K562 (cell line): ENCODE results near the gene RABGAP1.

ENCODE experiments used
- CTCF ChIP-seq, 3 experiments: IDR thresholded peaks in 2 of 3; conservative IDR thresholded peaks in 1 of 3; 2 replicates each; pipeline ENCODE4 v1.5.1; 2011 to 2012; ENCODE audit warnings: low read length in 3 of 3, mild to moderate bottlenecking in 3 of 3, control low read depth in 2 of 3, improper control_type of control experiment in 1 of 3, inconsistent platforms in 1 of 3, low read depth in 1 of 3, mixed read lengths in 1 of 3, moderate library complexity in 1 of 3; ENCODE audit not compliant: insufficient read depth in 2 of 3
- CTCFL ChIP-seq: IDR thresholded peaks from 2 replicates; pipeline ENCODE4 v1.6.1; 2011; ENCODE audit warnings: borderline replicate concordance, low read depth, mild to moderate bottlenecking, moderate library complexity, low read length; ENCODE audit not compliant: insufficient read depth, poor library complexity, severe bottlenecking
- FOXK1 ChIP-seq: sonication (generic); formaldehyde crosslinking; IDR thresholded peaks from 2 replicates; pipeline ENCODE4 v1.8.0; 2022; ENCODE audit warnings: missing genetic modification reagents, mild to moderate bottlenecking, borderline replicate concordance
- RERE ChIP-seq: sonication (generic); formaldehyde crosslinking; IDR thresholded peaks from 2 replicates; pipeline ENCODE4 v1.8.0; 2023; ENCODE audit warnings: missing genetic modification reagents, mild to moderate bottlenecking, borderline replicate concordance
- SETDB1 ChIP-seq: IDR thresholded peaks from one replicate; pipeline ENCODE4 v1.6.1; 2012; ENCODE audit warnings: low read length, control low read depth, inconsistent platforms
- YBX1 ChIP-seq: fragments of 450-650 bp; IDR thresholded peaks from 2 replicates; pipeline ENCODE4 v1.7.1; 2016; ENCODE audit warnings: mild to moderate bottlenecking
- YY1 ChIP-seq, 3 experiments: IDR thresholded peaks; 2 replicates each; pipeline ENCODE4 v1.6.1; 2011; ENCODE audit warnings: low read length in 2 of 3, mild to moderate bottlenecking in 2 of 3, moderate library complexity in 2 of 3, borderline replicate concordance in 1 of 3, control low read depth in 1 of 3, low read depth in 1 of 3; ENCODE audit not compliant: insufficient read depth in 3 of 3, insufficient replicate concordance in 2 of 3, control insufficient read depth in 1 of 3, insufficient read length in 1 of 3; ENCODE audit errors: extremely low read depth in 1 of 3
- ZNF146 ChIP-seq: IDR thresholded peaks from one replicate; pipeline ENCODE4 v1.6.1; 2018; ENCODE audit warnings: missing compliant biosample characterization; ENCODE audit not compliant: unreplicated experiment

GRCh38 chr9:123084256-123084655 is 143.4 kb downstream of the RABGAP1 start:
- TF ChIP-seq YBX1 (no peak), YY1 (IDR thresholded peaks at IDR 0.05; ENCODE audit: borderline replicate concordance in 1 of 3, control insufficient read depth in 1 of 3, extremely low read depth in 1 of 3, insufficient read depth in 3 of 3, insufficient read length in 1 of 3, insufficient replicate concordance in 2 of 3, low read depth in 1 of 3, low read length in 2 of 3) (no peak), SETDB1 (no peak), FOXK1 (CRISPR knock-in tag) (no peak), CTCF (IDR thresholded peaks at IDR 0.05 in 2 of 3, conservative IDR thresholded peaks at IDR 0.05 in 1 of 3; ENCODE audit: insufficient read depth in 2 of 3, low read depth in 1 of 3, low read length in 3 of 3) (no peak), CTCFL (no peak), ZNF146 (CRISPR knock-in tag) (no peak), RERE (no peak)
